AG09309 (cell line): Measurements from ENCODE around the gene PNMA6F.
"Not testable (repeated sequence)": the region's sequence is repeated elsewhere in the genome, so short reads cannot be mapped to it uniquely, and the experiment has no call there.

Experiments used
- DNase-seq: peaks from one replicate; pipeline ENCODE4 v3.0.0-alpha.2; 2010; ENCODE audit warnings: low read depth
- H3K4me3 ChIP-seq: 2 replicates; pipeline ENCODE4 v1.5.1; 2011; ENCODE audit warnings: mild to moderate bottlenecking, low read depth, low read length, moderate library complexity; ENCODE audit not compliant: control insufficient read depth
- CTCF ChIP-seq: IDR thresholded peaks from 2 replicates; pipeline ENCODE4 v1.5.1; 2011; ENCODE audit warnings: mild to moderate bottlenecking, low read depth, low read length, inconsistent platforms; ENCODE audit not compliant: insufficient read depth, control insufficient read depth; ENCODE audit errors: missing control alignments

Gene PNMA6F

GRCh38 chrX:153320555-153321184, 897 bp downstream of the PNMA6F start:
- no peak for TF ChIP-seq CTCF
- H3K4me3 ChIP-seq, result no peak overlapping the region
- no peak for DNase-seq

- H3K4me3 ChIP-seq, DNase-seq: not testable (repeated sequence)
Observed at GRCh38 chrX:153320047-153320443, 1.5 kb downstream of the PNMA6F start.

- no peak for TF ChIP-seq CTCF
- no peak overlapping the region for H3K4me3 ChIP-seq
- DNase-seq, result no peak
Observed at GRCh38 chrX:153319295-153320046, 2.1 kb downstream of the PNMA6F start.

- no peak for TF ChIP-seq CTCF
- no peak overlapping the region for H3K4me3 ChIP-seq
- no peak for DNase-seq
Observed at GRCh38 chrX:153318811-153319210, 2.8 kb downstream of the PNMA6F start.

- TF ChIP-seq CTCF, result no peak
- H3K4me3 ChIP-seq, result no peak overlapping the region
- DNase-seq, result no peak
Observed at GRCh38 chrX:153317996-153318722, 3.4 kb downstream of the PNMA6F start.

- no peak for DNase-seq
- H3K4me3 ChIP-seq, result no peak overlapping the region
- TF ChIP-seq CTCF, result no peak
Observed at GRCh38 chrX:153317306-153317705, 4.3 kb downstream of the PNMA6F start.

GRCh38 chrX:153312842-153313241, 8.7 kb downstream of the PNMA6F start:
- no peak for TF ChIP-seq CTCF
- DNase-seq, result no peak
- H3K4me3 ChIP-seq, result no peak overlapping the region
